Smooth muscle cell (in vitro differentiated cells): ENCODE measurements around the gene HSPA1B. TPM values are rescaled to one million over a fixed set of nuclear protein-coding genes. Genes with fewer than 3 reads are reported as not detected.
"Not testable (repeated sequence)": the region's sequence is repeated elsewhere in the genome, so short reads cannot be mapped to it uniquely, and the experiment has no call there.

ENCODE experiments used
- DNase-seq: peaks from one replicate; lab custom pipeline; 2025; ENCODE audit not compliant: unreplicated experiment; lab: John Stamatoyannopoulos, UW
- H2AFZ ChIP-seq: fragments of 200-600 bp; sonication (generic); 2 replicates; pipeline ENCODE4 v1.6.0; 2016; ENCODE audit warnings: antibody characterized with exemption, low read depth, mild to moderate bottlenecking
- H3F3A ChIP-seq: fragments of 200-600 bp; sonication (generic); 2 replicates; pipeline ENCODE4 v1.6.0; 2017; ENCODE audit warnings: antibody characterized with exemption, low read depth
- H3K27ac ChIP-seq: fragments of 200-600 bp; sonication (generic); 2 replicates; pipeline ENCODE4 v1.5.1; 2016; ENCODE audit warnings: low read depth, mild to moderate bottlenecking
- H3K27me3 ChIP-seq: fragments of 200-600 bp; sonication (generic); 2 replicates; pipeline ENCODE4 v1.6.1; 2016; ENCODE audit warnings: low read depth, mild to moderate bottlenecking
- H3K36me3 ChIP-seq: fragments of 200-600 bp; sonication (generic); 2 replicates; pipeline ENCODE4 v1.5.1; 2016; ENCODE audit warnings: low read depth
- H3K4me1 ChIP-seq: fragments of 200-600 bp; sonication (generic); 2 replicates; pipeline ENCODE4 v1.5.1; 2016; ENCODE audit warnings: low read depth
- H3K4me2 ChIP-seq: fragments of 200-600 bp; sonication (generic); 2 replicates; pipeline ENCODE4 v1.6.0; 2016; ENCODE audit warnings: mild to moderate bottlenecking
- H3K4me3 ChIP-seq: fragments of 200-600 bp; sonication (generic); 2 replicates; pipeline ENCODE4 v1.5.1; 2016; ENCODE audit warnings: mild to moderate bottlenecking
- H3K79me2 ChIP-seq: fragments of 200-600 bp; sonication (generic); 2 replicates; pipeline ENCODE4 v1.6.0; 2016; ENCODE audit warnings: low read depth, mild to moderate bottlenecking
- H3K9ac ChIP-seq: fragments of 200-600 bp; sonication (generic); 2 replicates; pipeline ENCODE4 v1.6.0; 2016; ENCODE audit warnings: low read depth
- H3K9me3 ChIP-seq: fragments of 200-600 bp; sonication (generic); replicated peaks from 2 replicates; pipeline ENCODE4 v1.5.1; 2016; ENCODE audit warnings: low read depth
- H4K20me1 ChIP-seq: fragments of 200-600 bp; sonication (generic); 2 replicates; pipeline ENCODE4 v1.6.0; 2016; ENCODE audit warnings: low read depth
- WGBS: methylation state at CpG from one replicate; pipeline ENCODE4 v1.1.7; 2016; ENCODE audit warnings: low lambda C conversion rate; 5-methylcytosine and 5-hydroxymethylcytosine counted together
- polyA plus RNA-seq: library from polyadenylated mRNA; unstranded; fragments of >200 nt; fragmentation: Nextera tagmentation; extraction: Ambion mirVana; gene quantifications from 2 replicates; pipeline ENCODE4 v1.2.1, GENCODE V29; 2016
- total RNA-seq: library from RNA; depleted of rRNA; stranded (reverse); fragments of >200 nt; gene quantifications from 2 replicates; pipeline ENCODE4 v1.2.3, GENCODE V29; 2014
- TF ChIP-seq, protein P1 (sequence below): fragments of 200-600 bp; sonication (generic); IDR thresholded peaks from 2 replicates; pipeline ENCODE4 v1.5.1; 2017; ENCODE audit warnings: borderline replicate concordance, mild to moderate bottlenecking, antibody characterized with exemption; ENCODE audit not compliant: insufficient read depth, poor library complexity, severe bottlenecking

The HSPA1B gene
- total and polyA plus RNA-seq, 2 experiments from 2014 or later: 30.7 to 43.1 TPM

DNA sequence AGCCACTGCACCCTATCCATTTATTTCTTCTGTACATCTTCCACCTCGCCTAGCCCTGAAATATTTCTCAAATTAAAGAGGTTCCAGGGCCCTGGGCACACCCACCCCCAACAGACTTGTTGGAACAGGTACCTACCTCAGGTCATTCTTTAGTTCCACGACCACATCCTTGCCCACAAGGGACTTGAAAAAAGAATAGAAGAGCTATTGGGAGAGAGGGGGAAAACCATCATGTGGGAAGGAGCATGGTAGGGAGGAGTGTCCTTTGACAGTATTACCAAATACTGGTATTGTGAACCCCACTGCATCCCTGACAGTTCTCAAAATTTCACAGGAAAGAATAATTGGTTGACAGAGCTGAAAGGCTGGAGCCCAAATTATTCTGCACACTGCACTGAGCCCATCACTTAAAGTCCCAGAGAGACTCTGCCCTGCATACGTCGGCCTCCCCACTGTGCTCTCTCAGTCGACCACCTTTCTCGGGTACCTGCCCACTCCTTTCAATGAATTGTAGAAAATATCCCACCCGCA, 21.5 kb upstream of the HSPA1B start:
- H3K36me3 ChIP-seq: no peaks in the 10 kb centered on the region
- H3K4me3 ChIP-seq: peak overlapping the region; percentile 68
- H3K27me3 ChIP-seq: no peaks in the 10 kb centered on the region
- peak overlapping the region; percentile 75 for H3K9ac ChIP-seq
- DNase-seq: no peak
- TF ChIP-seq, protein P1, sequence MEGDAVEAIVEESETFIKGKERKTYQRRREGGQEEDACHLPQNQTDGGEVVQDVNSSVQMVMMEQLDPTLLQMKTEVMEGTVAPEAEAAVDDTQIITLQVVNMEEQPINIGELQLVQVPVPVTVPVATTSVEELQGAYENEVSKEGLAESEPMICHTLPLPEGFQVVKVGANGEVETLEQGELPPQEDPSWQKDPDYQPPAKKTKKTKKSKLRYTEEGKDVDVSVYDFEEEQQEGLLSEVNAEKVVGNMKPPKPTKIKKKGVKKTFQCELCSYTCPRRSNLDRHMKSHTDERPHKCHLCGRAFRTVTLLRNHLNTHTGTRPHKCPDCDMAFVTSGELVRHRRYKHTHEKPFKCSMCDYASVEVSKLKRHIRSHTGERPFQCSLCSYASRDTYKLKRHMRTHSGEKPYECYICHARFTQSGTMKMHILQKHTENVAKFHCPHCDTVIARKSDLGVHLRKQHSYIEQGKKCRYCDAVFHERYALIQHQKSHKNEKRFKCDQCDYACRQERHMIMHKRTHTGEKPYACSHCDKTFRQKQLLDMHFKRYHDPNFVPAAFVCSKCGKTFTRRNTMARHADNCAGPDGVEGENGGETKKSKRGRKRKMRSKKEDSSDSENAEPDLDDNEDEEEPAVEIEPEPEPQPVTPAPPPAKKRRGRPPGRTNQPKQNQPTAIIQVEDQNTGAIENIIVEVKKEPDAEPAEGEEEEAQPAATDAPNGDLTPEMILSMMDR: no peak
- peak overlapping the region; percentile 86 for H3K4me2 ChIP-seq
- H3K4me1 ChIP-seq: peaks cover 4% of the 10 kb centered on the region
- WGBS: 12% methylated on average over 7 of the region's 7 CpGs
- no peaks in the 10 kb centered on the region for H3K9me3 ChIP-seq
- H4K20me1 ChIP-seq: no peaks in the 10 kb centered on the region
- H2AFZ ChIP-seq: peak overlapping the region; percentile 67
- peaks cover 11% of the 10 kb centered on the region for H3F3A ChIP-seq
- H3K79me2 ChIP-seq: peaks cover 33% of the 10 kb centered on the region
- H3K27ac ChIP-seq: peak overlapping the region; percentile 63

DNA sequence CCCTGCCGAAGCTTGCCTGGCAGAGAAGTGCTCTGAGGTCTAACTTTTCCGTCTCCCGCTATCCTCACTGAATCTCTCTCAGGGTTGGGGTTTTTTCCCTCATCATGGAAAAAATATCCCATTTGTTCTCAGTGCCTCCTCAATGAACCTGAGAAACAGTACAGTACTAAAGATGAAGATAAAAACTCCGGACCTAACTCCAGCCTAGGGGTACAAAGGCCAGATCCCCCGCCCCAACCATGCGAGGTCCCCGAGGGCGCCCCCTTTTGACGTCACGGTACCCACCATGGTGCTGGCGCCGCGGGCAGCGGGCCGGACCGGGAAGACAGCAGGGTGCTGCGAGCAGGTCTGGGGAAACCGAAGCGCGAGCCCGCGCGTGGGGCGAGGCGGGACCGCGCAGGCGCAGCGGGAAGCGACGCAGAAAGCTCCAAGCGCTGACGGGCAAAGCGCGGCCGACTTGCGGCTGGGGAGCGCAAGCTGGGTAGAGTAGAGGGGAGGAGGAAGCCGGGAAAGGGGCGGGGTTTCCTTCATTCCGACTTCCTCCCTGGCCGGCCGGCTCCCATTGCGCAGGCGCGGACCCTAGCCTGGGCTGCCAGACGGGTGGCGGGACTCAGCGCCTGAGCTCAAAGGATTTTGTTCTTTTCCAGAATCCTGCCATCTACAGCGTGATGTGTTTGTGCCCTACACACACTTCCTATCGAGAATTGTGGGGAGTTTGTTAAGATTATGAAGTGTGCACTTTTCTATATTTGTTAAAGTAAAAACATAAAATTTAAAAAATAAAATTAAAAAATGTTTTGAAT, 20.9 kb upstream of the HSPA1B start, which contains the start of gene LSM2:
TSS of gene LSM2 (minus strand) at position 497 of the 803 bp plus-strand sequence. CDS start at position 288, 209 bp downstream.
- peak within 1 kb of the TSS; percentile 68 for H3K4me3 ChIP-seq
- H3K36me3 ChIP-seq: no peaks in the 10 kb centered on the region
- no peaks in the 10 kb centered on the region for H3K27me3 ChIP-seq
- TF ChIP-seq, protein P1: peak; percentile 31
- no peaks in the 10 kb centered on the region for H4K20me1 ChIP-seq
- H3K4me2 ChIP-seq: peak within 1 kb of the TSS; percentile 86
- H3F3A ChIP-seq: peaks cover 11% of the 10 kb centered on the region
- peaks cover 33% of the 10 kb centered on the region for H3K79me2 ChIP-seq
- H3K4me1 ChIP-seq: peaks cover 4% of the 10 kb centered on the region
- peak; percentile 92 for DNase-seq
- H2AFZ ChIP-seq: peak within 1 kb of the TSS; percentile 67
- no peaks in the 10 kb centered on the region for H3K9me3 ChIP-seq
- WGBS: under 1% methylated on average over 37 of the region's 51 CpGs
- peak within 1 kb of the TSS; percentile 63 for H3K27ac ChIP-seq
- peak within 1 kb of the TSS; percentile 75 for H3K9ac ChIP-seq

DNA sequence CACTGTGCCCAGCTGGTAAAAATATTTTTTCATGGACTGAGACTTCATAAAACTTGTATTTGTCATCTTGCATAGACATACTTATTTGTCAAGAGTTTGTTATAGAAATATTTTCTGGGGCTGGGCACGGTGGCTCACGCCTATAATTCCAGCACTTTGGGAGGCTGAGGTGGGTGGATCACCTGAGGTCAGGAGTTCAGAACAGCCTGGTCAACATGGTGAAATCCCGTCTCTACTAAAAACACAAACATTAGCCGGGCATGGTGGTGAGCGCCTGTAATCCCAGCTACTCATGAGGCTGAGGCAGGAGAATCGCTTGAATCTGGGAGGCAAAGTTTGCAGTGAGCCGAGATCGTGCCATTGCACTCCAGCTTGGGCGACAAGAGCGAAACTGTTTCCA, 18.9 kb upstream of the HSPA1B start:
- peaks cover 23% of the 10 kb centered on the region for H3K79me2 ChIP-seq
- H2AFZ ChIP-seq, H3K4me1 ChIP-seq, H3K4me3 ChIP-seq, H3K4me2 ChIP-seq, H3K36me3 ChIP-seq, H3K27me3 ChIP-seq, H3K9me3 ChIP-seq, H4K20me1 ChIP-seq, DNase-seq, H3K9ac ChIP-seq, H3K27ac ChIP-seq: not testable (repeated sequence)
- WGBS: 98% methylated on average over 10 of the region's 10 CpGs
- peaks cover 18% of the 10 kb centered on the region for H3F3A ChIP-seq

DNA sequence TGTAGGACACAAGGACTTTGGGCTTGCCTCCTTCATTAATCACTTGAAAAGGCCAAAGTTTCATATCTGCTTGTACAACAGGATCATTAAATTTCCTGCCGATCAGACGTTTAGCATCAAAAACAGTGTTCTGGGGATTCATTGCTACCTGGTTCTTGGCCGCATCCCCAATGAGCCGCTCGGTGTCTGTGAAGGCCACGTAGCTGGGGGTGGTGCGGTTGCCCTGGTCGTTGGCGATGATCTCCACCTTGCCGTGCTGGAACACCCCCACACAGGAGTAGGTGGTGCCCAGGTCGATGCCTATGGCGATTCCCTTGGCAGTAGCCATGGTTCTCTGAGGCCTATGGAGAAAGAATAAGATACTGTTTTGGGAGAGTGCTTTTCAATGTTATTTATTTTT, 15.9 kb upstream of the HSPA1B start:
- no peaks in the 10 kb centered on the region for H4K20me1 ChIP-seq
- 97% methylated on average over 12 of the region's 12 CpGs for WGBS
- H3K9me3 ChIP-seq: no peaks in the 10 kb centered on the region
- peaks cover 24% of the 10 kb centered on the region for H3F3A ChIP-seq
- no peak overlapping the region for H3K4me3 ChIP-seq
- H2AFZ ChIP-seq: no peak overlapping the region
- no peak overlapping the region for H3K27ac ChIP-seq
- H3K9ac ChIP-seq: no peak overlapping the region
- no peaks in the 10 kb centered on the region for H3K27me3 ChIP-seq
- DNase-seq: no peak
- peaks cover 15% of the 10 kb centered on the region for H3K4me1 ChIP-seq
- no peak overlapping the region for H3K4me2 ChIP-seq
- H3K36me3 ChIP-seq: no peaks in the 10 kb centered on the region
- no peaks in the 10 kb centered on the region for H3K79me2 ChIP-seq
- TF ChIP-seq, protein P1: no peak
